Measurements from ENCODE around the gene CMIP. TPM values are rescaled to one million over a fixed set of nuclear protein-coding genes. Genes with fewer than 3 reads are reported as not detected.

Gene CMIP
- total RNA-seq, 2 experiments from 2014 or later, result 65.4 to 76.7 TPM

GRCh38 chr16:81566086-81567007 is 121.7 kb downstream of the CMIP start:
- no peak for DNase-seq
- no peak for ATAC-seq (ENCODE audit: low read depth)
- Mint-ChIP-seq H3K27ac (no peak overlapping the region), H3K4me1 (peaks cover 6% of the 10 kb centered on the region), H3K4me3 (no peak overlapping the region), H3K27me3 (no peaks in the 10 kb centered on the region), H3K36me3 (peaks cover 5% of the 10 kb centered on the region), H3K9me3 (no peaks in the 10 kb centered on the region)
- POLR2A ChIA-PET, result no interaction called here

DNA sequence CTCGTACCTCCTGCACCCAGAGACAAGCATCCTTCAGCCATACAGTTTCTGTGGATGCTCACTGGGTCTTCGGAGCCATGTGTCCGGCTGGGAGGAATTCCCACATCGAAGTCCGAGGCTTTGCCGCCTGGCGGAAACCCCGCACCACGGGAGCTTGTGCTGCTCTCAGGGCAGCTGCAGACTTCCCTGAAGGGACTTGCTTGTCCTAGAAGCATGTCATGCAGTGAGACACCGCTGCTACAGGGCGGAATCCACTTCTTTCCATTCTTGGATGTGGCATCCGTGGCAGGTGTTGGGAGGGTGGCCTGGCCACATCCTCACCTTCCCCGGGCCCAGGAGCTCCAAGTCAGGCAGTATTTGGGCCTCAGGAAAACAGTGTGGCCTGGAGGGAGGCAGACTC is 122.5 kb downstream of the CMIP start:
- DNase-seq (no peak), ATAC-seq (ENCODE audit: low read depth) (no peak)
- Mint-ChIP-seq H3K4me1 (peaks cover 6% of the 10 kb centered on the region), H3K36me3 (peaks cover 5% of the 10 kb centered on the region), H3K27me3 (no peaks in the 10 kb centered on the region), H3K27ac (no peak overlapping the region), H3K4me3 (no peak overlapping the region), H3K9me3 (no peaks in the 10 kb centered on the region)
- POLR2A ChIA-PET, result no interaction called here

DNA sequence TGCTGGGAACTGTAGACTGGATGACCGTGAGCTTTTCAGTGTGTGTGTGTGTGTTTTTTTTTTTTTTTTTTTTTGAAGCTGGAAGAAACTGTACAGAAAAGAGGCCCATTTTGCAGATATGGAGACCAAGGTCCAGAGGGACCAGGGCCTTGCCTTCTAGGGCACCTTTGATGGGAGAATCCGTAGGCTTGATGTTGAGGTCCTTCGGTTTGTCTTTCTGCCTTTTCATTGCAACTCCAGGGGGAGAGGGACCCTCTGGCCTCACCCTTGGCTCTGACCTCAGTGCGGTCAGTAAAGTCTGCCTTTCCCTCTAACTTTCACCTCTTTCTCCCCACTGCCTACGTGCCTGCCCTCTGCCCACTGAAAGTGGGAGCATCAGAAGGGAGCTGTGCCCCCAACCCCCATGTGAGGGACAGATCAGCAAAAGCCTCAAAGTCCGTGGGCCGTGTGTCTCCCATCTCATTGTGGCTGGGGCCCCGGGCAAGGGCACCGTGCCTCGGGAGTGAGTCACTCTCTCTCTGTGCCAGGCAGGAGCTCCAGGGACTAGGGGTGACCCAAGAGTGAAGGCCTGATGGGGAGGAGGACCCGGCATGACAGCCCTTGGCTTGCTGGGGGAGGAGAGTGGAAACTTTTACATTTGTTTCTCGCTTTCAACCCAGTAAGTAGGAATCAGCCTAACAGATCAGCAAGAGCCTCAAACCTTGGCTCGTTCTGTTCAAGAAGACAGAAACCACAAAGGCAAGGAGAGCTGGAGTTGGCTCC is 123.6 kb downstream of the CMIP start:
- Mint-ChIP-seq H3K27ac (no peak overlapping the region), H3K4me3 (no peak overlapping the region), H3K4me1 (peaks cover 6% of the 10 kb centered on the region), H3K27me3 (no peaks in the 10 kb centered on the region), H3K9me3 (no peaks in the 10 kb centered on the region), H3K36me3 (peaks cover 5% of the 10 kb centered on the region)
- DNase-seq (no peak), ATAC-seq (ENCODE audit: low read depth) (no peak)
- POLR2A ChIA-PET, result no interaction called here

- Mint-ChIP-seq H3K9me3 (no peaks in the 10 kb centered on the region), H3K4me1 (peaks cover 6% of the 10 kb centered on the region), H3K36me3 (peaks cover 5% of the 10 kb centered on the region), H3K27me3 (no peaks in the 10 kb centered on the region), H3K4me3 (no peak overlapping the region), H3K27ac (no peak overlapping the region)
- DNase-seq, result no peak
- no peak for ATAC-seq (ENCODE audit: low read depth)
- POLR2A ChIA-PET, result no interaction called here
Observed at GRCh38 chr16:81568749-81569087, 124.1 kb downstream of the CMIP start.

- H3K27ac Mint-ChIP-seq, result peak overlapping the region; percentile 21
- peaks cover 5% of the 10 kb centered on the region for H3K36me3 Mint-ChIP-seq
- POLR2A ChIA-PET, result no interaction called here
Observed at GRCh38 chr16:81569361-81570034, 124.9 kb downstream of the CMIP start.

DNA sequence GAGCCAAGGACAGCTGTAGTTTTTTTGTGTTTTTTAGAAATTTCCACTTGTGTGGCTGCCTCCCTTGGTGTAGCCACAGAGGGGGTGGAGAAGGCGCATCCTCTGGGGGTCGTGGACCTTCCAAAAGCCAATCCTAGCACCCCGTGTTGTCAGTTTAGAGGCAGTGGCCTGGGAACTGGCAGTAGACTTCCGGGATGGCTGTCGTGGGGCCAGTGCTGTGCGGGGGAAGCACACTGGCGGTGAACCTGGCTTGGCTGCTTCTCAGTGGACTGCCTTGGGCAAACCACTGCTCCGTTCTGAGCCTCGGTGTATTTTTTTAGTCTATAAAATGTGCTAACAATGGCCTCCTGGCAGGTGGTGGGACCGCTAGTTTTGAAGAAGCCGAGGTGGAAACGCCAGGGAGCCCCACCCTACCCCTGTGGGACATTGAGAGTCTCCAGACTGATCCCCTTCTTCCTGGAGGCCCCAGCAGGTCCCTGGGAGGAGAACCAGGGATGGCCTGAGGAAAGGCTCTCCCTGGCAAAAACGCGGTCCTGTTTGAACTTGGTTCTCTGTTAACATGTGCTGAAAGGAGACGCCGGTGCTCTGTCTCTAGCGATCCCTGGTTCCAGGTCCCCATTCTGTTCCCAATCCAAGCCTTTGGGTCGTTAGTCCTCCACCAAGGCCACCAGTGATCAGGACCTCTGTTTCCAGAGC is 125.7 kb downstream of the CMIP start:
- ATAC-seq (ENCODE audit: low read depth), result no peak
- peaks cover 5% of the 10 kb centered on the region for H3K36me3 Mint-ChIP-seq
- H3K9me3 Mint-ChIP-seq, result no peaks in the 10 kb centered on the region
- H3K27ac Mint-ChIP-seq, result no peak overlapping the region
- no peak for DNase-seq
- H3K4me1 Mint-ChIP-seq, result peaks cover 6% of the 10 kb centered on the region
- H3K27me3 Mint-ChIP-seq, result no peaks in the 10 kb centered on the region
- H3K4me3 Mint-ChIP-seq, result no peak overlapping the region
- POLR2A ChIA-PET, result no interaction called here

More at GRCh38 chr16:81569361-81570034, 124.9 kb downstream of the CMIP start:
- ATAC-seq (ENCODE audit: low read depth) (no peak), DNase-seq (no peak)
- H3K4me1 Mint-ChIP-seq, result peaks cover 6% of the 10 kb centered on the region
- H3K4me3 Mint-ChIP-seq, result no peak overlapping the region
- H3K27me3 Mint-ChIP-seq, result no peaks in the 10 kb centered on the region
- no peaks in the 10 kb centered on the region for H3K9me3 Mint-ChIP-seq

DNA sequence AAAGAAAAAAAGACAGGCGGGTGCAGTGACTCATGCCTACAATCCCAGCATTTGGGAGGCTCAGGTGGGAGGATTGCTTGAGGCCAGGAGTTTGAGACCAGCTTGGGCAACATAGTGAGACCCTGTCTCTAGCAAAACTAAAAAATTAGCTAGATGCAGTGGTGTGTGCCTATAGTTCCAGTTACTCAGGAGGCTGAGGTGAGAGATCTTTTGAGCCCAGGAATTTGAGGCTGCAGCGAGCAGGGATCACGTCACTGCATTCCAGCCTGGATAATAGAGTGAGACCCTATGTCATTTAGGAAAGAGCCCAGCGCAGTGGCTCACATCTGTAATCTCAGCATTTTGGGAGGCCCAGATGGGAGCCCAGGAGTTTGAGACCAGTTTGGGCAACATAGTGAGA is 126.6 kb downstream of the CMIP start:
- DNase-seq (no peak), ATAC-seq (ENCODE audit: low read depth) (no peak)
- H3K9me3 Mint-ChIP-seq, result no peaks in the 10 kb centered on the region
- H3K27me3 Mint-ChIP-seq, result no peaks in the 10 kb centered on the region
- H3K27ac Mint-ChIP-seq, result no peak overlapping the region
- POLR2A ChIA-PET, result no interaction called here
- peaks cover 5% of the 10 kb centered on the region for H3K36me3 Mint-ChIP-seq
- H3K4me1 Mint-ChIP-seq, result peaks cover 6% of the 10 kb centered on the region
- H3K4me3 Mint-ChIP-seq, result no peak overlapping the region

DNA sequence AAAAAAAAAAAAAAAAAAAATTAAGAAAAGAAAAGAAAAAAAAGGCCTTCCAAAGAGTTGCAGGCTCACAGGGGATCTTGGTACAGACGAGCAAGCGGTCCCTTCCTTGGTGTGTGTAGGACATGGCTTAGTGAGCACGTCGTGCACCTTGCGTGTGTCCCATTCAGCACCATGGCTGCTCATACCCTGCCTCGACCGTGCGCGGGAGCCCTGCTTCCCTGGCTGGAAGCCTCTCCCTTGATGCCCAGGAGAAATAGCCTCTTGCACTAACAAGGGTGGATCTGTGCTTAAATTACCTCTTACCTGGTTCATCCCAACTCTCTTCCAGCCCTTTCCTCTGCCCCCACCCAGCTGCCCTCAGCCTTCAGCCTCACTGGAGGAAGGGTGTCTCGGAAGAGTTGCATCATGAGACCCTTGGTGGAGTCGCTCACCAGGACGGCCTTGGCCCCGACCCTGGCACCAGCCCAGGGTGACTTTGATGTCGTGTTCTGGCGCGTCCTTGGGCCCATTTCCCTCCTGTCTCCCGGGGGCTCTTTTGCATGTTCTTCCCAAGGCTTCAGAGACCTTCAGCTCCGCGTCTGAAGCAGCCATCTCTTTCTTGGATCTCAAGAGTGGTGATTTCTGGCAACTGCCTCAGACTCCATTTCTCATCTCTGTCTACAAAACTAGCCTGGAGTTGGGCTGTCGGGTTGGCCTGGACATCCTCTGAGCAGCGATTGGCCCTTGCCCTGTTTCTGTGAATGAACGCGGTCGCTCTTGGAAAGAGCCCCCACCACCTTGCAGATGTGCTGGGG is 127.2 kb downstream of the CMIP start:
- DNase-seq (no peak), ATAC-seq (ENCODE audit: low read depth) (no peak)
- H3K9me3 Mint-ChIP-seq, result no peaks in the 10 kb centered on the region
- POLR2A ChIA-PET, result no interaction called here
- H3K4me1 Mint-ChIP-seq, result peaks cover 6% of the 10 kb centered on the region
- H3K27me3 Mint-ChIP-seq, result no peaks in the 10 kb centered on the region
- H3K36me3 Mint-ChIP-seq, result peaks cover 3% of the 10 kb centered on the region
- no peak overlapping the region for H3K27ac Mint-ChIP-seq
- H3K4me3 Mint-ChIP-seq, result no peak overlapping the region

DNA sequence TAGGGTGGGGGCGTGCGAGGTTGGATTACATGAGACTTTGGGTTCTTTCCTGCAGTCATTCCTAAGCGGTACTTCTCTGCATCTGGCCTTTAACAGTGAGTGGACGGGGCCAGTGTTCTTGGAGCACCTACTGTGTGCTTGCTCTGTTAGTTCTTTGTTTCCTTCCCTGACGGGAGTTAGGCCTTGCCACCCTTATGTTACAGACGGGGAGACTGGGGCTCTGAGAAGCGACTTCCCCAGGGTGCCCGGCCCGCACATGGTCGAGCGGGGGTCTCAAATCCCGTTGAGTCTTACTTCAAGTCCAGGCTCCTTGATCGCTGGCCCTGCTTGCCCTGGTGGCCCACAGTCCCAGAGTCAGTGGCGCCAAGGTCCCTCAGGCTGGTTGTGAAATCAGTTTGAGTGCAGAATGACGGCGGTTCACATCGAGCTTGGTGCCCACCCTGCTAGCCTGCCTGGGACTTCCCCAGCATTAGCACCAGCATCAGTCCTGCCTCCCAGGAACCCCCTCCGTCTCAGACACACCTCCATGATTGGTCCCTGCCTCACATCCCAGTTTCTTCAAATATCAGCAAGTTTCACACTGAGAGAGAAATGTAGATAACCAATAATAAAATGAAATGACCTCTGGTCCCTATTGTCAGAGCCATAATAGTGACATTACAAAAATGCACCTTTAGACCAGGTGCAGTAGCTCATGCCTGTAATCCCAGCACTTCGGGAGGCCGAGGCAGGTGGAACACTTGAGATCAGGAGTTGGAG is 128.0 kb downstream of the CMIP start:
- H3K4me1 Mint-ChIP-seq, result peaks cover 5% of the 10 kb centered on the region
- H3K4me3 Mint-ChIP-seq, result no peak overlapping the region
- no peak overlapping the region for H3K27ac Mint-ChIP-seq
- no peaks in the 10 kb centered on the region for H3K9me3 Mint-ChIP-seq
- no peaks in the 10 kb centered on the region for H3K27me3 Mint-ChIP-seq
- H3K36me3 Mint-ChIP-seq, result peaks cover 3% of the 10 kb centered on the region
- ATAC-seq (ENCODE audit: low read depth), result no peak
- DNase-seq, result no peak
- POLR2A ChIA-PET, result no interaction called here

GRCh38 chr16:81573533-81574020 is 129.0 kb downstream of the CMIP start:
- Mint-ChIP-seq H3K4me3 (no peak overlapping the region), H3K36me3 (no peaks in the 10 kb centered on the region), H3K27ac (no peak overlapping the region), H3K27me3 (no peaks in the 10 kb centered on the region), H3K9me3 (no peaks in the 10 kb centered on the region), H3K4me1 (peaks cover 2% of the 10 kb centered on the region)
- DNase-seq (no peak), ATAC-seq (ENCODE audit: low read depth) (no peak)
- POLR2A ChIA-PET, result no interaction called here

DNA sequence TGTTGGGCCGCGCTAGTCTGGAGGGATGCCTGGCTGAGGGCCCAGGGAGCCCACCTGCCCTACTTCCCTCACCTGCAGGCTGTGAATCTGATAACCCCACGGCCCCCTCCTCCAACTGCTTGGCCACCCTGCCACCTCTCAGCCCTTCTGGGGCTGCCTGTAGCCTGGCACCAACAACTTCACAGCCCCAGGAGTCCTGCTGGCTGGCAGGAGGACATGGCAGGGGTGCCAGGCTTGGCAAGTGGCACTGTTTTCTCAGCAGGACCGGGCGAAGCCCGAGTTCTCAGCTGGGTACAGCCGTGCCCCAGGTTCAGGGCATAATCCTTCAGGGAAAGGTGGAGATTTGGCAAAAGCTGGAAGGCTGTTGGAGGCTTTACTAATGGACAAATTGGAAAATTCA is 129.6 kb downstream of the CMIP start:
- peaks cover 2% of the 10 kb centered on the region for H3K4me1 Mint-ChIP-seq
- no peaks in the 10 kb centered on the region for H3K36me3 Mint-ChIP-seq
- POLR2A ChIA-PET, result no interaction called here

DNA sequence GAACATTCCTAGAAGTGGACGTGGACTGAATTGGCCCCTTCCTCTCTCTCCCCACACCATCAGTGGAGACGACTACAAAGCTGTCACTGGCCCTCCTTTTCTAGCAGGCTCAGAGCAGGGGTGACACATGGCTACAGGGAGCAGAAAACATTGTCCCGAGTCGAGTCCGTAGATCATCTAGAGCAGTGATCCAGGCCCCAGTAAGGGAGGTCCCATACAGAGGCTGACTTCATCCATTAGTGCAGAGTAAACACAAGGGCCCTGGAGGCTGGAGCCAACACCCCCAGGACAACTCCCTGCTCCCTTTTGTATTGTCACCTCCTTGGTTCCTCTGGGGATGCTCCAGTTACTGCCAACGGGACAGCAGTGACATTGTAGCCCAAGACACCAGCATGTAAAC is 130.7 kb downstream of the CMIP start:
- POLR2A ChIA-PET, result no interaction called here
- H3K4me3 Mint-ChIP-seq, result no peak overlapping the region
- H3K9me3 Mint-ChIP-seq, result no peaks in the 10 kb centered on the region
- ATAC-seq (ENCODE audit: low read depth) (no peak), DNase-seq (no peak)
- no peak overlapping the region for H3K27ac Mint-ChIP-seq
- peaks cover 2% of the 10 kb centered on the region for H3K4me1 Mint-ChIP-seq
- H3K36me3 Mint-ChIP-seq, result no peaks in the 10 kb centered on the region
- H3K27me3 Mint-ChIP-seq, result no peaks in the 10 kb centered on the region

More for the DNA sequence above, 129.6 kb downstream of the CMIP start:
- H3K27me3 Mint-ChIP-seq, result no peaks in the 10 kb centered on the region
- DNase-seq, result no peak
- H3K4me3 Mint-ChIP-seq, result no peak overlapping the region
- ATAC-seq (ENCODE audit: low read depth), result no peak
- H3K27ac Mint-ChIP-seq, result no peak overlapping the region
- no peaks in the 10 kb centered on the region for H3K9me3 Mint-ChIP-seq
